Activated CD8-positive, alpha-beta memory T cell treated with anti-CD3 and anti-CD28 coated beads, Interleukin-2, amount 50 U/mL, for 48 hours (primary cell): ENCODE measurements around the gene CAMK2N1.
A peak's percentile ranks its signal among the peaks of the same experiment; 100 is the strongest.
"Not testable (repeated sequence)": the region's sequence is repeated elsewhere in the genome, so short reads cannot be mapped to it uniquely, and the experiment has no call there.

Source experiments
- DNase-seq: peaks from one replicate; pipeline ENCODE4 v3.0.0-alpha.2; 2020

Gene CAMK2N1

GRCh38 chr1:20485527-20486456 lies at the start of gene CAMK2N1:
TSS of gene CAMK2N1 (minus strand) at chr1:20486210. CDS start at chr1:20485379, 831 bp downstream.
- DNase-seq: peak; percentile 68

DNA sequence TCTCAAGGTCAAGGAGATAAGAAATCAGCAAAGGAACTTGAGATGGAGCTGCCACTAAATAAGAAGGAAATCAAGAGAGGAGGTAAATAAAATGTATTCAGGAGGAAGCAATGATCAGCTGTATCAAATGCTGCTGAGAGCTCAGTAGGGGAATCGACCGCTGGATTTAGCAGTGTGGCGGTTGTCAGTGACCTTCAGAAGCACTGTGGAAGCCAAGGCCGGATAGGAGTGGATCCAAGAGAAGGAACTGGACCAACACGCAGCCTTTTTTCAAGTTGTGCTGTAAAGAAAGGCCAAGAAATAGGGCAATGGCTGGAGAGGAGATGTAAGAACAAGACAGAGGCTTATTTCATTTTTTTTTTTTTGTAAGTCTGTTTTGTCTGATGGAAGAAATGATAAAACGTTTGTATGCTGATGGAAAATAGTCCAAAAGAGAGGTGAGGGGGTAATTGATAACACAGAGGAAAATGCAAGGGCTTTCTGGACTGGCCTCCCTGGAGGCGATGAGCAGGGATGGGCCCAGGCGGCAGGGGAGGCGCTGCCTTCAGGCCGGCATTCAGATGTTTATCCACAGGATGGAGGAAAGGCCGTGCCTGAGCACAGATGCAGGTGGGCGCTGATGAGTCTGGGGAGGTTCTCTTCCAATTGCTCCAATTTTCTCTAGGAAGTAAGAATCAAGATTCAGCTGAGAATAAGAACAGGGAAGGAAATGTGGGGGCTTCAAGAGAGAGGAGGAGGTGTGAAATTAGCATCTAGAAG lies 48.8 kb upstream of the CAMK2N1 start:
- DNase-seq: no peak

GRCh38 chr1:20533635-20534034 lies 47.6 kb upstream of the CAMK2N1 start:
- no peak for DNase-seq

DNA sequence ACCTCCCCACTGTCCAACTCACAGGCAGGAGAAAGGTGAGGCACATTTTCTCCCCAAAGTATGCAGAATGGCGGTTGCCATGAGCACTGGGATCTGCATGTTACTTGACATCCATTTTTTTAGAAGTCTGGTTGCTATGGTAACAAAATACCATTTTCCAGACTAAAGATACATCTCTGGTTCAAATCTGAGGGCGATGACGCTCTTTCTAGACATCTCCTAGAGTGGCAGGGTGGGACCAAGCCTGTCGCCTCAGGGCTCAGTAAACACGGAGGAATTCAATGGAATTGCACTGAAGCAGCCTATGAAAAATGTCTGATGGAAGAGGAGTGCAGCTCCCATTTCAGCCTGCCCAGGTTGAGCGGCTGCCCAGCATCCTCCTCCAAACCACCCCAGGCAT lies 44.9 kb upstream of the CAMK2N1 start:
- no peak for DNase-seq

DNA sequence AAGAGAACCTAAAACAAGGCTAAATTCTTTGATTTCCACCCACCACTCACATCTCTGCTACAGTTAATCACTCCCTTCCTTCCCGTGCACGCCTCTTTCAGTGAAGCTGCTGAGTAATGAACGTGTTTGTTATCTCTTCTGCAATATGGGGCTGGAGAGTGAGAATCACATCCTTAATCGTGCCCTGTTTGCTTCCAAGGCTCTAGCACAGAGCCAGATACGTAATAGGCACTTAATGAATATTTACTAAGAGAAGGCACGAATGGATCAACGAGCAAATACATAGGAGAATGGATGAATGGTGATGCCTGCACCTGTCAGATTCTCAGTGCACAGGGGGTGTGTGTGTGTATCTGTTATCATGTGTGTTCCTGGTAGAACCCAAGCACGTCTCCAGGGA lies 44.3 kb upstream of the CAMK2N1 start:
- DNase-seq: no peak

GRCh38 chr1:20528221-20528620 lies 42.2 kb upstream of the CAMK2N1 start:
- no peak for DNase-seq

- no peak for DNase-seq
Observed at GRCh38 chr1:20526267-20526666, 40.3 kb upstream of the CAMK2N1 start.

DNA sequence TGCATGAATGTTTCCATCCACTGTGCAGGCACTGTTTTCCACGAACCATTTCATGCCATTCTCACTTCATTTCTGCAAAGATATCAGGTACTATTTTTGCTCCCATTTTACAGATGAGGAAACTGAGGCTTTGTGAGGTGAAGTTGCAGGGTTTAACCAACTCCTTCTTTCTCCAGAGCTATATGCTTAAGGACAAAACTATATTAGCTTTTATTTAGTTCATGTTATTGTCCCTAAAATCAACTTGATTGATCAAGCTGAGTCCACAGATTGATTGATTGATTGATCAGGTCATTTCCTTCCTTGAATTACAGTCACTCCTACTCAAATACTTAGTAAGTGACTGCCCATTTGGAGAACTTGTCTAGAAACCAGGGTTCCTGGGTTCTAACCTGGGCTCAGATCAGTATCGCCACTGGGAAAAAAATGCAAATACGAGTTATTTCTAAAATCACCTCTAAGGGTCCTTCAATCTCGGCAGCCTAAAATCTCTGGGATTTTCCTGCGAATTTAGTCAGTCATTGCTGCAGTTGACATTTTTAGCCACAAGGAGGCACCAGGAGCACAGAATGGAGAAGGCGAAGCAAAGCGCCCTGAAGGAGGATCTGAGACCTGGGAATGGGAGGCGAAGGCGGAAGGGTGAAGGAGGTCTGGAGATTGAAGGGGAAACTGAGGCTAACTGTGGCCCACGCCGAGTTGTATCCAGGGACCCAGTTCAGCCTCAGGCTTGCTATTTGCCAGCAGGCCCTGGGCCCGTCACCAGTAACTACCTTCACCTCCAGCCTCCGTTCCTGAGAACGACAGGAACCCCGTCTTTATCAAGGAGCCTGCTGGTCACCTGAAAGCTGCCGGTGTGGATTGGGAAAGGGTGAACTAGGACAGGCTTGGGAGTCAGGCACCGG lies 36.2 kb upstream of the CAMK2N1 start:
- peak; percentile 77 for DNase-seq

DNA sequence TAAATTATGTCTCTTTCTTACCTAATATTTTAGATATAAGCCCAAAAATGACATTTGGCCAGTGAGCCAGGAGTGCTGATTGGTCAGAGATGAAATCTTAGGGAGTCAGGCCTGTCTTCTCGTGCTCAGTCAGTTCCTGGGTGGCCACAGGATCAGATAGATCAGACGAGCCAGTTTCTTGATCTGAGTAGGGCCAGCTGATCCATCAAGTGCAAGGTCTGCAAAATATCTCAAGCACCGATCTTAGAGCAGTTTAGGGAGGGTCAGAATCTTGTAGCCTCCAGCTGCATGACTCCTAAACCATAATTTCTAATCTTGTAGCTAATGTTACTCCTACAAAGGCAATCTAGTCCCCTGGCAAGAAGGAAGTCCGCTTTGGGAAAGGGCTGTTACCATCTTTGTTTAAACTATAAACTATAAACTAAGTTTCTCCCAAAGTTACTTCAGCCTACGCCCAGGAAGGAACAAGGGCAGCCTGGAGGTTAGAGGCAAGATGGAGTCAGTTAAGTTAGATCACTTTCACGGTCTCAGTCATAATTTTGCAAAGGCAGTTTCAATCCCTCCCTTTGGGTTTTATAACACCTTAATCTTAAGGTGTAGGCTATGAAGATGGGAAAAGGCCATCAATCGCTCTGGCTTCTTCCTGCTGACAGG lies 33.7 kb upstream of the CAMK2N1 start:
- DNase-seq: not testable (repeated sequence)

GRCh38 chr1:20511518-20512428 lies 25.8 kb upstream of the CAMK2N1 start:
- DNase-seq: no peak

GRCh38 chr1:20508411-20508771 lies 22.4 kb upstream of the CAMK2N1 start:
- no peak for DNase-seq

DNA sequence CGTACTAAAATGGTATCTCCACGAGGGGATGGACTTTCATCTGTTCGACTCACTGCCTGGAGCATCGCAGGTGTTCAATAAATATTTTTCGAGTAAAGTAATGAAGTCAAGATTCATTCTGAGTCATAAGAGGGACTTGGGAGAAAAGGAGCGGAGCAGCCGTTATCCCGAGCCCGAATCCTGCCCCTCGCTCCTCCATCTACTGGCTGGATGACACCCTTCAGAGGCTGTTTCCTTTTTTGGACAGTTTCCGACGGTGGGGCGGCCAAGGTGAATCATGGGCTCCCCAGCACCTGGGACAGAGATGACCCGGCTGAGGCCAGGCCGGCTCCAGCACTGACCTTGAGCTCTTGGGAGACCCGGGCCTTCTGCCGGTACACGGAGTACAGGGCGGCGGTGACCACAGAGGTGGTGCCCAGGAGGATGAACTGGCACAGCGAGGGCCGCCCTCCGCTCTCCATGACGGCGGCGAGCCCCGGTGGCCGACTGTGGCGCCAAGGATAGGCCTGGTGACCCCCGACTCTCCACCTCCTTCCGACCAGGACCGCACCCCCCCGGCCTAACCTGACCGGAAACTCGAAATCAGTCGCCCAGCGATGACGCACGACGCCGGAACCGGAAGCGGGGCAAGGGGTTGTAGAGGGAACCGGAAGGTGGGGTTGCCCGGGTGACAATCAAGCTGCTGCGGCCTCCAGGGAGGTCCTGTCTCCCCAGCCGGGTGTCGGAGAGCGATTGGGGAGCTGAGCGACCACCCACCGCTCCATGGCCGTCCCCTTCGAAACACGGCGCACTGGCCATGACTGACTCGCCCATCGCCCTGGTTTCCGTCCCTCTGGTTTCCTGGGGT lies 21.8 kb upstream of the CAMK2N1 start, which contains the start of gene MUL1:
Gene MUL1, minus strand, starts transcription at position 588 of the 847 bp plus-strand sequence. Its CDS starts 127 bp downstream, at position 461.
- DNase-seq: peak; percentile 98

DNA sequence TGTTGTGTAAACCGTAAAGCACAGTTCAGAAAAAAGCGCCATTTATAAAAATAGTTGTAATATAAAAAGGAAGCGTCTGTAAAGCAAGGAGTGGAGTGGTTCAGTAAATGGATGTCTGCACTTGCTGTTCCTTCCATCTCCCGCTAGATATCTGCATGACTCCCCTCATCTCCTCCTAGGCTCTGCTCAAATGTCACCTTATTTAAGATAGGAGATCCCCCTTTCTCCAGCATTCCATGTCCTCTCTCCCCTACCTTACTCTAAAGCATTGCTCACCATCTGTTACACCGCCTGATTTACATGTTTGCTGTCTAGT lies 21.2 kb upstream of the CAMK2N1 start:
- no peak for DNase-seq

GRCh38 chr1:20505488-20505887 lies 19.5 kb upstream of the CAMK2N1 start:
- no peak for DNase-seq

DNA sequence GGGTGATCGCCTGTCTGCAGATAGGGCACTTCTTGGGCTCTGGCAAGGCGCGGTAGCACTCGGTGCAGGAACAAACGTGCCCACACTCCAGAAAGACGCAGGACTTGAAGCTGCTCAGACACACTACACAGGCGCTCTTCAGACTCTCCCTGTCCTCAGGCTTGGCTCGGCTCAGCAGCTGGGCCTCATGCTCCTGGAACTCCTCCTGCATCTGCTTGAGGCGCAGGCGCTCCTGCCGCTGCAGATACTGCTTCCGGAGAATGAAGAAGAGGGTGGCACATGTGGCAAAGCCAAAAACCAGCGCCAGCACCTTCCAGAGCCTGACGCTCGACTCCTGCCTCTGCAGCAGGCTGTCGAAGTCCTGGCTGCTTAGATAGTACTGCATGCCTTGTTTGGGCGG lies 14.7 kb upstream of the CAMK2N1 start:
- DNase-seq: no peak

GRCh38 chr1:20499718-20500117 lies 13.7 kb upstream of the CAMK2N1 start:
- no peak for DNase-seq

DNA sequence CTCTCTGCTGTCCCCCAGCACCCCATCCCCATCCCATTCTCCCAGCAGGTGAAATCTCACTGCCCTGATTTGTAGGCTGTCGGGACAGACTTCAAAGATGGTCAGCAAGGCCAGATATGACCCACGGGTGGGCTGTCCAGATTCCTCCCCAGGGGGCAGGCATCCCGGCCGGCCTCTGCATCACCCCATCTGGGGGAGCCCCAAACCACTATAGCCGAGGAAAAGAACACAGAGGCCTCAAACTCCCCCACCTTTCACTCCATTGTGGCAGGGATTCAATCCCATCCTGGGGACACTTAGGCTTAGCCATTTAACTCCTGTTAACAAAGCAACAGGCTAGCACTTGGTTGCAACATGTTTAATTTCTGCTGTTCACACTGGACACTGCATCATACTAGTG lies 13.1 kb upstream of the CAMK2N1 start:
- DNase-seq: no peak

- DNase-seq: no peak
Observed at GRCh38 chr1:20498116-20498515, 12.1 kb upstream of the CAMK2N1 start.

DNA sequence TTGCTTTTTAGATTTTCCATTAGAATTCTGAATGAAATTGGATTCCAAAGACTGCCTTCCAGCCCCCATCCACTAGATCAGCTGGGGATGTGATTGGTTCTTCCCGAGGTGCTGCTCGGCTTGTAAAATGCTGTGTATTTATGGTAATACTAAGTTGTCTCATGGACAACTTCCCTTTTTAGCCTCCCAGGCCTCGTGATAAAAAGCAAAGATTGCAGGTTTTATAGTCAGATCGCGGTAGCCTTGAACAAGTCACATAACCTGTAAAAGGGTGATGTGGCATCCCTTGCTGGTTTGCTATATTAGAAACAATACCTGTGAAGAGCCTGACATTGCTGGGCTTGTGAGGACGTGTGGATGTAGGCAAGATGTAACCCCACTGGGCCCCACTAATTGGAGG lies 11.5 kb upstream of the CAMK2N1 start:
- no peak for DNase-seq

DNA sequence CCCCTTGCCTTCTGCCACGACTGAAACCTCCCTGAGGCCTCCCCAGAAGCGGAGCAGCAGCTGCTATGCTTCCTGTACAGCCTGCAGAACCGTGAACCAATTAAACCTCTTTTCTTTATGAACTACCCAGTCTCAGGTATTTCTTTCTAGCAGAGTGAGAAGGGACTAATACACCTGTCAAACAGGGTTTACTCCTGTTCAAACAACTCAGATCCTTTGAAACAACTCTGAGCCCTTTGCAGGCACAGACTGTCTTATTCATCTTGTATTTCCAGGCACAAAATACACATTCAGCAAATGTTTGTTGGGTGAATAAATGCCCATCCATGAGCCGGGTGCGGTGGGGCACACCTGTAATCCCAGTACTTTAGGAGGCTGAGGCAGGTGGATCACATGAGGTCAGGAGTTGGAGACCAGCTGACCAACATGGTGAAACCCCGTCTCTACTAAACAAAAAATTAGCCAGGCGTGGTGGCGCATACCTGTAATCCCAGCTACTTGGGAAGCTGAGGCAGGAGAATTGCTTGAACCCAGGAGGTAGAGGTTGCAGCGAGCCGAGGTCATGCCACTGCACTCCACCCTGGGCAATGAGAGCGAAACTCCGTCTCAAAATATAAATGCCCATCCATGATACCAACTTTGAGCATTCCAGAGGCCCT lies 10.8 kb upstream of the CAMK2N1 start:
- not testable (repeated sequence) for DNase-seq
